K562 (cell line): ENCODE data around the gene FHIT. TPM values are rescaled to one million over a fixed set of nuclear protein-coding genes. Genes with fewer than 3 reads are reported as not detected.

Source experiments
- ATAC-seq: fragments of 200-7000 bp; cut with Tn5 transposase; 3 replicates; pipeline ENCODE4 v1.9.1; 2020; ENCODE audit warnings: moderate library complexity
- BruUV-seq: library from RNA; stranded (reverse); fragments of 400-500 nt; replicated peaks from 2 replicates; lab custom pipeline; 2021; lab: Mats Ljungman, UMichigan
- CTCF ChIA-PET: fragments of 300-600 bp; formaldehyde crosslinking; extraction: SDS; loops from one replicate; lab custom pipeline; 2021; ENCODE audit warnings: low intra/inter-chr PET ratio; lab: Yijun Ruan, JAX
- POLR2A ChIA-PET: fragments of 300-600, 350-650 bp; sonication (Branson Sonifier 250); formaldehyde crosslinking; extraction: SDS; loops from one replicate; lab custom pipeline; 2021; ENCODE audit warnings: antibody characterized with exemption, inconsistent platforms; lab: Yijun Ruan, JAX
- DNase-seq, 4 experiments: peaks; one replicate each; pipeline versions ENCODE4 v3.0.0 to v3.0.0-alpha.2; 2011 to 2018; ENCODE audit warnings: low spot score in 3 of 4, mixed read lengths in 3 of 4; ENCODE audit errors: extremely low read depth in 1 of 4
- FAIRE-seq: peaks from 2 replicates; lab custom pipeline; 2011; peaks lifted over from hg19 to GRCh38; lab: Jason Lieb, UNC
- H2AFZ ChIP-seq: 2 replicates; pipeline ENCODE4 v1.6.0; 2011; ENCODE audit warnings: low read depth, low read length, control low read depth, inconsistent platforms
- H3K27ac ChIP-seq: fragments of 200-600 bp; 3 replicates; pipeline ENCODE4 v1.8.0; 2011; ENCODE audit warnings: low read depth, mild to moderate bottlenecking, control low read depth, inconsistent platforms, low read length, moderate library complexity, mixed read lengths; ENCODE audit errors: extremely low read depth
- H3K27me3 ChIP-seq, 2 experiments: fragments of 300-600 bp in 1 of 2; 2 replicates in 1 of 2; 3 replicates in 1 of 2; pipeline versions ENCODE4 v1.6.0 to v1.8.0; 2011; ENCODE audit warnings: inconsistent platforms in 2 of 2, low read length in 2 of 2, mild to moderate bottlenecking in 1 of 2, mixed read lengths in 1 of 2, moderate library complexity in 1 of 2; ENCODE audit not compliant: control insufficient read depth in 2 of 2, insufficient read depth in 2 of 2
- H3K36me3 ChIP-seq: fragments of 300-600 bp; 3 replicates; pipeline ENCODE4 v1.8.0; 2011; ENCODE audit warnings: mild to moderate bottlenecking, low read length, inconsistent platforms; ENCODE audit not compliant: control insufficient read depth, insufficient read depth
- H3K4me1 ChIP-seq, 2 experiments: fragments of 200-600 bp in 1 of 2; replicated peaks in 1 of 2; 2 replicates in 1 of 2; 3 replicates in 1 of 2; pipeline versions ENCODE4 v1.5.1 to v1.8.0; 2011; ENCODE audit warnings: inconsistent platforms in 2 of 2, low read length in 2 of 2, mild to moderate bottlenecking in 1 of 2, mixed read lengths in 1 of 2, moderate library complexity in 1 of 2; ENCODE audit not compliant: control insufficient read depth in 2 of 2, insufficient read depth in 2 of 2
- H3K4me2 ChIP-seq: 2 replicates; pipeline ENCODE4 v1.6.1; 2011; ENCODE audit warnings: low read length, control low read depth, inconsistent platforms, mixed read lengths; ENCODE audit not compliant: insufficient read depth
- H3K4me3 ChIP-seq: fragments of 200-600 bp; sonication (generic), shearing (Covaris generic); 2 replicates; pipeline ENCODE4 v1.5.1; 2016; ENCODE audit warnings: control low read depth, inconsistent platforms
- H3K79me2 ChIP-seq: fragments of 200-600 bp; 3 replicates; pipeline ENCODE4 v1.8.0; 2011; ENCODE audit warnings: low read length, inconsistent platforms; ENCODE audit not compliant: control insufficient read depth, insufficient read depth
- H3K9ac ChIP-seq, 2 experiments: 2 replicates each; pipeline versions ENCODE4 v1.6.0 to v1.6.1; 2011; ENCODE audit warnings: low read depth in 2 of 2, low read length in 2 of 2, control low read depth in 1 of 2, inconsistent platforms in 1 of 2, mild to moderate bottlenecking in 1 of 2, mixed read lengths in 1 of 2; ENCODE audit not compliant: insufficient read depth in 1 of 2
- H3K9me1 ChIP-seq: one replicate; pipeline ENCODE4 v1.6.0; 2011; ENCODE audit warnings: inconsistent platforms, mild to moderate bottlenecking, low read length, moderate library complexity; ENCODE audit not compliant: control insufficient read depth, insufficient read depth
- H3K9me3 ChIP-seq: replicated peaks from 2 replicates; pipeline ENCODE4 v1.5.1; 2011; ENCODE audit warnings: low read depth, low read length, inconsistent platforms; ENCODE audit not compliant: control insufficient read depth, insufficient read depth
- H4K20me1 ChIP-seq: replicated peaks from 2 replicates; pipeline ENCODE4 v1.6.1; 2011; ENCODE audit warnings: low read length, inconsistent platforms, mixed read lengths; ENCODE audit not compliant: control insufficient read depth, insufficient read depth
- CAMTA2 ChIP-seq: fragments of 250-450 bp; sonication (Bioruptor Pico); conservative IDR thresholded peaks from 2 replicates; pipeline ENCODE4 v1.5.1; 2022
- CBX3 ChIP-seq, 2 experiments: IDR thresholded peaks; 1 replicate in 1 of 2; 2 replicates in 1 of 2; pipeline ENCODE4 v1.6.1; 2012; ENCODE audit warnings: inconsistent platforms in 2 of 2, low read length in 2 of 2, borderline replicate concordance in 1 of 2, control low read depth in 1 of 2
- DMBX1 ChIP-seq: fragments of 250-450 bp; sonication (Bioruptor Pico); IDR thresholded peaks from 2 replicates; pipeline ENCODE4 v1.8.0; 2022; ENCODE audit warnings: inconsistent platforms, mild to moderate bottlenecking, moderate library complexity, borderline replicate concordance
- HSF4 ChIP-seq: fragments of 250-450 bp; sonication (Bioruptor Pico); IDR thresholded peaks from 2 replicates; pipeline ENCODE4 v2.1.2; 2022; ENCODE audit warnings: mild to moderate bottlenecking, moderate library complexity, borderline replicate concordance
- NR3C1 ChIP-seq: sonication (generic); formaldehyde crosslinking; IDR thresholded peaks from 2 replicates; pipeline ENCODE4 v1.8.1; 2022; ENCODE audit warnings: missing genetic modification reagents
- POLR2H ChIP-seq: IDR thresholded peaks from 2 replicates; pipeline ENCODE4 v1.6.1; 2016; ENCODE audit warnings: missing genetic modification characterization, low read depth, mild to moderate bottlenecking, control low read depth, missing compliant biosample characterization, moderate library complexity
- PTBP1 ChIP-seq: fragments of 200-400 bp; formaldehyde crosslinking; IDR thresholded peaks from 2 replicates; pipeline ENCODE4 v1.6.1; 2017; ENCODE audit warnings: low read depth, low read length
- SMAD3 ChIP-seq: fragments of 450-650 bp; formaldehyde crosslinking; conservative IDR thresholded peaks from 2 replicates; pipeline ENCODE4 v1.4.0; 2020; ENCODE audit warnings: mild to moderate bottlenecking
- SP2 ChIP-seq: IDR thresholded peaks from 2 replicates; pipeline ENCODE4 v1.6.1; 2011; ENCODE audit warnings: mild to moderate bottlenecking, low read depth, low read length, moderate library complexity; ENCODE audit not compliant: poor library complexity, severe bottlenecking; ENCODE audit errors: extremely low read depth
- STAT5A ChIP-seq: IDR thresholded peaks from 2 replicates; pipeline ENCODE4 v1.6.1; 2012; ENCODE audit warnings: low read length, inconsistent platforms, borderline replicate concordance
- STAT5B ChIP-seq: fragments of 250-450 bp; sonication (Bioruptor Pico); IDR thresholded peaks from 2 replicates; pipeline ENCODE4 v1.8.0; 2021; ENCODE audit warnings: mild to moderate bottlenecking, inconsistent platforms
- TBL1XR1 ChIP-seq, 2 experiments: IDR thresholded peaks; 2 replicates each; pipeline ENCODE4 v1.6.1; 2012; ENCODE audit warnings: improper control_type of control experiment in 2 of 2, low read length in 2 of 2, mild to moderate bottlenecking in 1 of 2
- ZNF124 ChIP-seq: sonication (generic); formaldehyde crosslinking; IDR thresholded peaks from 2 replicates; pipeline ENCODE4 v1.8.1; 2022; ENCODE audit warnings: missing genetic modification reagents
- ZNF518B ChIP-seq: fragments of 250-450 bp; sonication (Bioruptor Pico); IDR thresholded peaks from 2 replicates; pipeline ENCODE4 v1.5.0; 2021; ENCODE audit warnings: mild to moderate bottlenecking, moderate library complexity
- ZNF764 ChIP-seq: fragments of 250-450 bp; sonication (Bioruptor Pico); IDR thresholded peaks from 2 replicates; pipeline ENCODE4 v1.4.0; 2020; ENCODE audit warnings: low read depth, mild to moderate bottlenecking, moderate library complexity
- ZNF778 ChIP-seq: fragments of 450-650 bp; formaldehyde crosslinking; IDR thresholded peaks from 2 replicates; pipeline ENCODE4 v1.4.0; 2020; ENCODE audit warnings: mild to moderate bottlenecking, moderate library complexity
- WGBS: fragments of 100-300 bp; shearing (Covaris generic); methylation state at CpG from one replicate; pipeline ENCODE4 v1.1.6; 2016; ENCODE audit warnings: low coverage, mixed read lengths; ENCODE audit not compliant: insufficient coverage; ENCODE audit errors: missing lambda C conversion rate; 5-methylcytosine and 5-hydroxymethylcytosine counted together
- in situ Hi-C: fragments of 300-500 bp; cut with MboI; formaldehyde crosslinking; loops from 4 replicates; pipeline ENCODE4 v1.15.0; 2018; ENCODE audit warnings: inconsistent platforms, mixed read lengths
- intact Hi-C: fragments of 100-400 bp; cut with micrococcal nuclease; formaldehyde crosslinking; loops from 2 replicates; pipeline ENCODE4 v1.14.2; 2022
- polyA plus RNA-seq, 8 experiments: library from polyadenylated mRNA; depleted of rRNA in 4 of 8; stranded (reverse) in 5 of 8; unstranded in 3 of 8; fragments of >200 nt; fragmentation: Nextera tagmentation in 2 of 8; fragmentation: Illumina TruSeq in 1 of 8; extraction: Ambion mirVana in 2 of 8; extraction: Trizol in 1 of 8; gene quantifications; 2 replicates each; pipeline versions ENCODE4 v1.2.1 to v1.2.3, GENCODE V29; 2011 to 2014; ENCODE audit warnings: inconsistent platforms in 1 of 8, missing spikeins in 1 of 8
- total RNA-seq, 7 experiments: library from RNA; depleted of rRNA in 6 of 7; stranded (reverse); fragments of >200 nt in 6 of 7; fragmentation: Illumina TruSeq in 2 of 7; extraction: Trizol in 2 of 7; gene quantifications; 2 replicates each; pipeline versions ENCODE4 v1.2.1 to v1.2.3, GENCODE V29; 2011 to 2021; ENCODE audit warnings: low replicate concordance in 1 of 7
- TF ChIP-seq, protein P1 (sequence below): fragments of 450-650 bp; formaldehyde crosslinking; IDR thresholded peaks from 2 replicates; pipeline ENCODE4 v1.4.0; 2020; ENCODE audit warnings: mild to moderate bottlenecking, mixed read lengths
- TF ChIP-seq, protein P2 (sequence below): fragments of 250-450 bp; sonication (Bioruptor Pico); IDR thresholded peaks from 2 replicates; pipeline ENCODE4 v1.4.0; 2020; ENCODE audit warnings: mild to moderate bottlenecking

FHIT gene
- total and polyA plus RNA-seq, 9 of the 15 experiments (the other 6 are each of a cell fraction or from before 2014, with no cell fraction given), result 1.7 to 9.1 (median 4.3) TPM

- Histone ChIP-seq H3K27me3 (no peaks in the 10 kb centered on the region), H3K4me3 (no peak overlapping the region), H3K4me2 (no peak overlapping the region), H3K4me1 (no peaks in the 10 kb centered on the region; a peak in 1 of 5 replicates)
- no TSS peak for BruUV-seq
- intact Hi-C loops, result no loop called here
- ATAC-seq, result no peak
- TF ChIP-seq, protein P1, sequence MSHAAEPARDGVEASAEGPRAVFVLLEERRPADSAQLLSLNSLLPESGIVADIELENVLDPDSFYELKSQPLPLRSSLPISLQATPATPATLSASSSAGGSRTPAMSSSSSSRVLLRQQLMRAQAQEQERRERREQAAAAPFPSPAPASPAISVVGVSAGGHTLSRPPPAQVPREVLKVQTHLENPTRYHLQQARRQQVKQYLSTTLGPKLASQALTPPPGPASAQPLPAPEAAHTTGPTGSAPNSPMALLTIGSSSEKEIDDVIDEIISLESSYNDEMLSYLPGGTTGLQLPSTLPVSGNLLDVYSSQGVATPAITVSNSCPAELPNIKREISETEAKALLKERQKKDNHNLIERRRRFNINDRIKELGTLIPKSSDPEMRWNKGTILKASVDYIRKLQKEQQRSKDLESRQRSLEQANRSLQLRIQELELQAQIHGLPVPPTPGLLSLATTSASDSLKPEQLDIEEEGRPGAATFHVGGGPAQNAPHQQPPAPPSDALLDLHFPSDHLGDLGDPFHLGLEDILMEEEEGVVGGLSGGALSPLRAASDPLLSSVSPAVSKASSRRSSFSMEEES (CRISPR knock-in tag), result no peak
- TF ChIP-seq PTBP1 (no peak), CAMTA2 (CRISPR knock-in tag) (no peak), CBX3 (IDR thresholded peaks at IDR 0.05; ENCODE audit: borderline replicate concordance in 1 of 2, low read length in 2 of 2) (no peak), SMAD3 (CRISPR knock-in tag) (no peak), ZNF778 (CRISPR knock-in tag) (no peak), POLR2H (tag) (no peak), ZNF764 (no peak), TBL1XR1 (IDR thresholded peaks at IDR 0.05; ENCODE audit: low read length in 2 of 2) (no peak), SP2 (no peak), ZNF124 (CRISPR knock-in tag) (no peak), STAT5A (no peak), DMBX1 (CRISPR knock-in tag) (no peak), HSF4 (CRISPR knock-in tag) (no peak), STAT5B (CRISPR knock-in tag) (no peak), ZNF518B (CRISPR knock-in tag) (no peak), NR3C1 (no peak)
- TF ChIP-seq, protein P2, sequence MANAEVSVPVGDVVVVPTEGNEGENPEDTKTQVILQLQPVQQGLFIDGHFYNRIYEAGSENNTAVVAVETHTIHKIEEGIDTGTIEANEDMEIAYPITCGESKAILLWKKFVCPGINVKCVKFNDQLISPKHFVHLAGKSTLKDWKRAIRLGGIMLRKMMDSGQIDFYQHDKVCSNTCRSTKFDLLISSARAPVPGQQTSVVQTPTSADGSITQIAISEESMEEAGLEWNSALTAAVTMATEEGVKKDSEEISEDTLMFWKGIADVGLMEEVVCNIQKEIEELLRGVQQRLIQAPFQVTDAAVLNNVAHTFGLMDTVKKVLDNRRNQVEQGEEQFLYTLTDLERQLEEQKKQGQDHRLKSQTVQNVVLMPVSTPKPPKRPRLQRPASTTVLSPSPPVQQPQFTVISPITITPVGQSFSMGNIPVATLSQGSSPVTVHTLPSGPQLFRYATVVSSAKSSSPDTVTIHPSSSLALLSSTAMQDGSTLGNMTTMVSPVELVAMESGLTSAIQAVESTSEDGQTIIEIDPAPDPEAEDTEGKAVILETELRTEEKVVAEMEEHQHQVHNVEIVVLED (CRISPR knock-in tag), result no peak
- TF ChIP-seq, all 486 proteins: peak for 0
- Histone ChIP-seq H4K20me1 (no peaks in the 10 kb centered on the region), H3K9ac (no peak overlapping the region), H3K27ac (no peak overlapping the region), H3K36me3 (no peaks in the 10 kb centered on the region), H3K9me1 (no peaks in the 10 kb centered on the region), H3K79me2 (no peaks in the 10 kb centered on the region), H3K9me3 (no peaks in the 10 kb centered on the region), H2AFZ (no peak overlapping the region)
- 14% methylated on average over 2 of the region's 2 CpGs for WGBS
- ChIA-PET POLR2A (no interaction called here), CTCF (no interaction called here)
- in situ Hi-C loops, result loop anchor here (5.0 kb wide), 1 partner anchor 43 kb away; no protein-coding TSS in a partner anchor
- FAIRE-seq (no peak), DNase-seq (no peak)
These were observed 701.4 kb downstream of the FHIT start for GRCh38 chr3:60549863-60550262.
